ENCODE results near the gene LENEP.

DNA sequence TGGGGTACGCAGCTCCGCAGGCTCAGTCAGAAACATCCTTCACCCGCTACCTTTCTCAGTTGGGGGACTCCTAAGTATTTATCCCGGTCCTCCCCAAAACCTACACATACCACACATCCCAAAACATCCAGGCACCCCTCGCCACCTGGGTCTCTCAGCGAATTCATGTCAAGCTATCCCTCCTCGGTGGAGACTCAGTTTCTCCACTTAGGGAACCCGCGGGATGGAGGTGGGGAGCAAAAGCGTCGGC, 8.0 kb downstream of the LENEP start:
- TF ChIP-seq, protein P1, sequence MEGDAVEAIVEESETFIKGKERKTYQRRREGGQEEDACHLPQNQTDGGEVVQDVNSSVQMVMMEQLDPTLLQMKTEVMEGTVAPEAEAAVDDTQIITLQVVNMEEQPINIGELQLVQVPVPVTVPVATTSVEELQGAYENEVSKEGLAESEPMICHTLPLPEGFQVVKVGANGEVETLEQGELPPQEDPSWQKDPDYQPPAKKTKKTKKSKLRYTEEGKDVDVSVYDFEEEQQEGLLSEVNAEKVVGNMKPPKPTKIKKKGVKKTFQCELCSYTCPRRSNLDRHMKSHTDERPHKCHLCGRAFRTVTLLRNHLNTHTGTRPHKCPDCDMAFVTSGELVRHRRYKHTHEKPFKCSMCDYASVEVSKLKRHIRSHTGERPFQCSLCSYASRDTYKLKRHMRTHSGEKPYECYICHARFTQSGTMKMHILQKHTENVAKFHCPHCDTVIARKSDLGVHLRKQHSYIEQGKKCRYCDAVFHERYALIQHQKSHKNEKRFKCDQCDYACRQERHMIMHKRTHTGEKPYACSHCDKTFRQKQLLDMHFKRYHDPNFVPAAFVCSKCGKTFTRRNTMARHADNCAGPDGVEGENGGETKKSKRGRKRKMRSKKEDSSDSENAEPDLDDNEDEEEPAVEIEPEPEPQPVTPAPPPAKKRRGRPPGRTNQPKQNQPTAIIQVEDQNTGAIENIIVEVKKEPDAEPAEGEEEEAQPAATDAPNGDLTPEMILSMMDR (IDR thresholded peaks at IDR 0.05; ENCODE audit: low read length), result no peak
- no peak for TF ChIP-seq EZH2 (optimal IDR thresholded peaks at IDR 0.05; ENCODE audit: low read depth, low read length)
